Measurements from ENCODE around the gene TUSC2. TPM values are rescaled to one million over a fixed set of nuclear protein-coding genes. Genes with fewer than 3 reads are reported as not detected.

The TUSC2 gene
- polyA plus RNA-seq, 1 of the 3 experiments (the other 2 are of a cell fraction) = 58.7 TPM

GRCh38 chr3:50297384-50297775 is 30.6 kb downstream of the TUSC2 start:
- ChIA-PET CTCF (interaction anchor here (1.3 to 3.4 kb wide), 4 partner anchors 19 to 103 kb away, joined by 6 to 16 read pairs (median 9); partner anchors contain the start of gene LSMEM2), POLR2A (no interaction called here)
- Histone ChIP-seq H3K4me3 (ENCODE audit: low read depth in 2 of 2, low read length in 1 of 2) (no peak overlapping the region), H3F3A (replicated peaks; ENCODE audit: insufficient read depth) (no peaks in the 10 kb centered on the region), H3K4me1 (ENCODE audit: control insufficient read depth in 1 of 2, insufficient read depth in 2 of 2, low read depth in 1 of 2, low read length in 1 of 2) (peaks cover 13 to 33% of the 10 kb centered on the region in 2 experiments; a peak in 3 of 4 replicates), H3K79me2 (ENCODE audit: insufficient read depth) (peaks cover 7% of the 10 kb centered on the region; the same call in 1 of the 2 replicates), H3K9me3 (no peaks in the 10 kb centered on the region), H2AFZ (ENCODE audit: low read depth) (no peak overlapping the region), H3K27me3 (ENCODE audit: insufficient read depth) (no peaks in the 10 kb centered on the region), H3K36me3 (replicated peaks in 1 of 2; ENCODE audit: control insufficient read depth in 1 of 2, insufficient read depth in 2 of 2, low read length in 1 of 2) (peaks cover 0 to 6% of the 10 kb centered on the region in 2 experiments), H3K9me2 (no peaks in the 10 kb centered on the region), H3K27ac (ENCODE audit: low read depth in 2 of 2, low read length in 1 of 2) (no peak overlapping the region), H3K9ac (no peak overlapping the region), H4K20me1 (ENCODE audit: insufficient read depth) (no peaks in the 10 kb centered on the region), H3K4me2 (no peak overlapping the region)
- TF ChIP-seq NFIC (IDR thresholded peaks at IDR 0.05; ENCODE audit: borderline replicate concordance) = no peak
- no peak for TF ChIP-seq MAX (IDR thresholded peaks at IDR 0.05; ENCODE audit: low read depth)
- TF ChIP-seq FOXJ3 (CRISPR knock-in tag; IDR thresholded peaks at IDR 0.05) = no peak
- no peak for TF ChIP-seq TCF12 (IDR thresholded peaks at IDR 0.05)
- no peak for TF ChIP-seq PBX3 (IDR thresholded peaks at IDR 0.05)
- TF ChIP-seq, protein P1, sequence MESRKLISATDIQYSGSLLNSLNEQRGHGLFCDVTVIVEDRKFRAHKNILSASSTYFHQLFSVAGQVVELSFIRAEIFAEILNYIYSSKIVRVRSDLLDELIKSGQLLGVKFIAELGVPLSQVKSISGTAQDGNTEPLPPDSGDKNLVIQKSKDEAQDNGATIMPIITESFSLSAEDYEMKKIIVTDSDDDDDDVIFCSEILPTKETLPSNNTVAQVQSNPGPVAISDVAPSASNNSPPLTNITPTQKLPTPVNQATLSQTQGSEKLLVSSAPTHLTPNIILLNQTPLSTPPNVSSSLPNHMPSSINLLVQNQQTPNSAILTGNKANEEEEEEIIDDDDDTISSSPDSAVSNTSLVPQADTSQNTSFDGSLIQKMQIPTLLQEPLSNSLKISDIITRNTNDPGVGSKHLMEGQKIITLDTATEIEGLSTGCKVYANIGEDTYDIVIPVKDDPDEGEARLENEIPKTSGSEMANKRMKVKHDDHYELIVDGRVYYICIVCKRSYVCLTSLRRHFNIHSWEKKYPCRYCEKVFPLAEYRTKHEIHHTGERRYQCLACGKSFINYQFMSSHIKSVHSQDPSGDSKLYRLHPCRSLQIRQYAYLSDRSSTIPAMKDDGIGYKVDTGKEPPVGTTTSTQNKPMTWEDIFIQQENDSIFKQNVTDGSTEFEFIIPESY (IDR thresholded peaks at IDR 0.05; ENCODE audit: borderline replicate concordance, low read depth) = no peak
- TF ChIP-seq RXRA (IDR thresholded peaks at IDR 0.05; ENCODE audit: borderline replicate concordance, low read depth) = no peak
- TF ChIP-seq, protein P2, sequence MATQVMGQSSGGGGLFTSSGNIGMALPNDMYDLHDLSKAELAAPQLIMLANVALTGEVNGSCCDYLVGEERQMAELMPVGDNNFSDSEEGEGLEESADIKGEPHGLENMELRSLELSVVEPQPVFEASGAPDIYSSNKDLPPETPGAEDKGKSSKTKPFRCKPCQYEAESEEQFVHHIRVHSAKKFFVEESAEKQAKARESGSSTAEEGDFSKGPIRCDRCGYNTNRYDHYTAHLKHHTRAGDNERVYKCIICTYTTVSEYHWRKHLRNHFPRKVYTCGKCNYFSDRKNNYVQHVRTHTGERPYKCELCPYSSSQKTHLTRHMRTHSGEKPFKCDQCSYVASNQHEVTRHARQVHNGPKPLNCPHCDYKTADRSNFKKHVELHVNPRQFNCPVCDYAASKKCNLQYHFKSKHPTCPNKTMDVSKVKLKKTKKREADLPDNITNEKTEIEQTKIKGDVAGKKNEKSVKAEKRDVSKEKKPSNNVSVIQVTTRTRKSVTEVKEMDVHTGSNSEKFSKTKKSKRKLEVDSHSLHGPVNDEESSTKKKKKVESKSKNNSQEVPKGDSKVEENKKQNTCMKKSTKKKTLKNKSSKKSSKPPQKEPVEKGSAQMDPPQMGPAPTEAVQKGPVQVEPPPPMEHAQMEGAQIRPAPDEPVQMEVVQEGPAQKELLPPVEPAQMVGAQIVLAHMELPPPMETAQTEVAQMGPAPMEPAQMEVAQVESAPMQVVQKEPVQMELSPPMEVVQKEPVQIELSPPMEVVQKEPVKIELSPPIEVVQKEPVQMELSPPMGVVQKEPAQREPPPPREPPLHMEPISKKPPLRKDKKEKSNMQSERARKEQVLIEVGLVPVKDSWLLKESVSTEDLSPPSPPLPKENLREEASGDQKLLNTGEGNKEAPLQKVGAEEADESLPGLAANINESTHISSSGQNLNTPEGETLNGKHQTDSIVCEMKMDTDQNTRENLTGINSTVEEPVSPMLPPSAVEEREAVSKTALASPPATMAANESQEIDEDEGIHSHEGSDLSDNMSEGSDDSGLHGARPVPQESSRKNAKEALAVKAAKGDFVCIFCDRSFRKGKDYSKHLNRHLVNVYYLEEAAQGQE (IDR thresholded peaks at IDR 0.05; ENCODE audit: low read depth, low read length) = no peak
- TF ChIP-seq, protein P3, sequence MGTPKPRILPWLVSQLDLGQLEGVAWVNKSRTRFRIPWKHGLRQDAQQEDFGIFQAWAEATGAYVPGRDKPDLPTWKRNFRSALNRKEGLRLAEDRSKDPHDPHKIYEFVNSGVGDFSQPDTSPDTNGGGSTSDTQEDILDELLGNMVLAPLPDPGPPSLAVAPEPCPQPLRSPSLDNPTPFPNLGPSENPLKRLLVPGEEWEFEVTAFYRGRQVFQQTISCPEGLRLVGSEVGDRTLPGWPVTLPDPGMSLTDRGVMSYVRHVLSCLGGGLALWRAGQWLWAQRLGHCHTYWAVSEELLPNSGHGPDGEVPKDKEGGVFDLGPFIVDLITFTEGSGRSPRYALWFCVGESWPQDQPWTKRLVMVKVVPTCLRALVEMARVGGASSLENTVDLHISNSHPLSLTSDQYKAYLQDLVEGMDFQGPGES (IDR thresholded peaks at IDR 0.05; ENCODE audit: low read depth, low read length) = no peak
- no peak for TF ChIP-seq YY1 (IDR thresholded peaks at IDR 0.05; ENCODE audit: low read depth)
- TF ChIP-seq EP300 (IDR thresholded peaks at IDR 0.05; ENCODE audit: borderline replicate concordance in 1 of 2, low read depth in 1 of 2, low read length in 1 of 2) = no peak
- no peak for TF ChIP-seq ELF1 (IDR thresholded peaks at IDR 0.05)
- TF ChIP-seq FOXM1 (IDR thresholded peaks at IDR 0.05; ENCODE audit: low read depth) = no peak
- no peak for TF ChIP-seq MEF2A (IDR thresholded peaks at IDR 0.05; ENCODE audit: borderline replicate concordance, low read depth)
- no peak for TF ChIP-seq EZH2phosphoT487 (IDR thresholded peaks at IDR 0.05; ENCODE audit: borderline replicate concordance, low read depth)
- no peak for DNase-seq
- WGBS (ENCODE audit: low lambda C conversion rate) = 100% methylated on average over 1 of the region's 2 CpGs
